ENCODE measurements around the gene MORN5. TPM values are rescaled to one million over a fixed set of nuclear protein-coding genes. Genes with fewer than 3 reads are reported as not detected.

The MORN5 gene
- total and polyA plus RNA-seq, 10 of the 15 experiments (the other 5 are each of a cell fraction or from before 2014, with no cell fraction given): not detected

DNA sequence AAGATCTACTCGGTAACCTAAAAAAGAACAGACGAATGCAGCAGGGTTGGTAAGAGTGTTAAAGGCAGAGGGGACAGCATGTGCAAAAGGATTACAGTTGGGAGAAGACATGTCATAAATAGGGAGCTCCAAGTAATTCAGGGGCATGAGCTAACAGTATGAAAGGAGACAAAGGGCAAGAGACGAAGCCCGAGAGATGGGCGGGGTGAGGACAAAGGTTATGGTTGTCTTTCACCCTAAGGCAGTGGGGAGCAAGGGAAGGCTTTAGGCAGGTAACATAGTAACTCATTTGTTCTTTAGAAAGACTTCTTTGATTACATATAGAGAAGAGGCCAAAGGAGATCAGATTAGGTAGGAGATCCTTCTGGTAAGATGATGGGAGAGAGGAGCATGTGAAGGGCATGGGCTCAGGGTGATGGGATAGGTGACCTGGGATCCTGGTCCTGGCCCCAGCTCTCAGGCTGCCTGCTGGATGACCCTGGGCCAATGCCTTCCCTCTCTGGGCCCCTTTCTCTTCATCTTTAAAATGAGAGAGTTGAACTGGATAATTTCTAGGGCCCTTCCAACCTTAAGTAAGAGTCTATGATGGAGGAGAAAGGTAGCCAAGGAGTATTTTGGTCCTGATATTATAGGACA, 19.5 kb downstream of the MORN5 start:
- CTCF ChIA-PET: no interaction called here
- ATAC-seq: no peak
- Histone ChIP-seq H3K4me3 (no peak overlapping the region), H2AFZ (ENCODE audit: control insufficient read depth, low read depth, low read length) (no peak overlapping the region), H3K27ac (ENCODE audit: control insufficient read depth, insufficient read depth) (no peak overlapping the region), H3K4me2 (ENCODE audit: control insufficient read depth, insufficient read depth) (no peak overlapping the region), H3K4me1 (ENCODE audit: control insufficient read depth, insufficient read depth, low read length) (no peaks in the 10 kb centered on the region), H4K20me1 (ENCODE audit: control insufficient read depth, insufficient read depth) (no peaks in the 10 kb centered on the region), H3K9me3 (replicated peaks; ENCODE audit: control insufficient read depth, insufficient read depth, low read length) (no peaks in the 10 kb centered on the region), H3K79me2 (ENCODE audit: control insufficient read depth, insufficient read depth, low read length) (no peaks in the 10 kb centered on the region), H3K36me3 (ENCODE audit: control insufficient read depth in 2 of 2, insufficient read depth in 2 of 2, low read length in 1 of 2) (no peaks in the 10 kb centered on the region), H3K27me3 (replicated peaks in 1 of 2; ENCODE audit: control insufficient read depth in 2 of 2, insufficient read depth in 2 of 2, low read length in 1 of 2) (peaks cover 0 to 4% of the 10 kb centered on the region in 2 experiments; a peak in 2 of 4 replicates), H3K9ac (ENCODE audit: control insufficient read depth, insufficient read depth, low read length) (no peak overlapping the region)
- 58% methylated on average over 5 of the region's 5 CpGs for WGBS (ENCODE audit: insufficient coverage, insufficient replicate concordance, low lambda C conversion rate, missing lambda C conversion rate)
- no peak for FAIRE-seq
- no TSS peak for BruUV-seq (replicated peaks)
- intact Hi-C loops (cut with micrococcal nuclease; ENCODE audit: unreplicated experiment) (no loop called here), in situ Hi-C loops (cut with MboI) (no loop called here)
- SMC1A ChIA-PET (ENCODE audit: uncharacterized antibody, unreplicated experiment): no interaction called here
- RAD21 ChIA-PET (ENCODE audit: unreplicated experiment): no interaction called here
- no peak for DNase-seq (ENCODE audit: low read depth, low spot score)
- POLR2A ChIA-PET: no interaction called here
- TF ChIP-seq, protein P1, sequence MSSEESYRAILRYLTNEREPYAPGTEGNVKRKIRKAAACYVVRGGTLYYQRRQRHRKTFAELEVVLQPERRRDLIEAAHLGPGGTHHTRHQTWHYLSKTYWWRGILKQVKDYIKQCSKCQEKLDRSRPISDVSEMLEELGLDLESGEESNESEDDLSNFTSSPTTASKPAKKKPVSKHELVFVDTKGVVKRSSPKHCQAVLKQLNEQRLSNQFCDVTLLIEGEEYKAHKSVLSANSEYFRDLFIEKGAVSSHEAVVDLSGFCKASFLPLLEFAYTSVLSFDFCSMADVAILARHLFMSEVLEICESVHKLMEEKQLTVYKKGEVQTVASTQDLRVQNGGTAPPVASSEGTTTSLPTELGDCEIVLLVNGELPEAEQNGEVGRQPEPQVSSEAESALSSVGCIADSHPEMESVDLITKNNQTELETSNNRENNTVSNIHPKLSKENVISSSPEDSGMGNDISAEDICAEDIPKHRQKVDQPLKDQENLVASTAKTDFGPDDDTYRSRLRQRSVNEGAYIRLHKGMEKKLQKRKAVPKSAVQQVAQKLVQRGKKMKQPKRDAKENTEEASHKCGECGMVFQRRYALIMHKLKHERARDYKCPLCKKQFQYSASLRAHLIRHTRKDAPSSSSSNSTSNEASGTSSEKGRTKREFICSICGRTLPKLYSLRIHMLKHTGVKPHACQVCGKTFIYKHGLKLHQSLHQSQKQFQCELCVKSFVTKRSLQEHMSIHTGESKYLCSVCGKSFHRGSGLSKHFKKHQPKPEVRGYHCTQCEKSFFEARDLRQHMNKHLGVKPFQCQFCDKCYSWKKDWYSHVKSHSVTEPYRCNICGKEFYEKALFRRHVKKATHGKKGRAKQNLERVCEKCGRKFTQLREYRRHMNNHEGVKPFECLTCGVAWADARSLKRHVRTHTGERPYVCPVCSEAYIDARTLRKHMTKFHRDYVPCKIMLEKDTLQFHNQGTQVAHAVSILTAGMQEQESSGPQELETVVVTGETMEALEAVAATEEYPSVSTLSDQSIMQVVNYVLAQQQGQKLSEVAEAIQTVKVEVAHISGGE (CRISPR knock-in tag; IDR thresholded peaks at IDR 0.05): no peak
- TF ChIP-seq CHD2 (IDR thresholded peaks at IDR 0.05; ENCODE audit: borderline replicate concordance, low read depth, low read length) (no peak), BCL11A (IDR thresholded peaks at IDR 0.05; ENCODE audit: low read depth, low read length) (no peak), CEBPB (IDR thresholded peaks at IDR 0.05; ENCODE audit: borderline replicate concordance in 1 of 2, low read depth in 2 of 2, low read length in 2 of 2) (no peak), MXI1 (IDR thresholded peaks at IDR 0.05; ENCODE audit: low read depth, low read length) (no peak), HSF1 (IDR thresholded peaks at IDR 0.05; ENCODE audit: low read depth, low read length) (no peak), SREBF1 (IDR thresholded peaks at IDR 0.05; ENCODE audit: low read length) (no peak), NR2C1 (IDR thresholded peaks at IDR 0.05) (no peak), BMI1 (IDR thresholded peaks at IDR 0.05; ENCODE audit: borderline replicate concordance) (no peak), ZNF24 (IDR thresholded peaks at IDR 0.05) (no peak), IRF4 (IDR thresholded peaks at IDR 0.05; ENCODE audit: low read depth, low read length) (no peak), MAX (IDR thresholded peaks at IDR 0.05; ENCODE audit: low read depth, low read length) (no peak), IRF5 (IDR thresholded peaks at IDR 0.05; ENCODE audit: borderline replicate concordance) (no peak), EED (IDR thresholded peaks at IDR 0.05; ENCODE audit: low read depth) (no peak), CREM (IDR thresholded peaks at IDR 0.05; ENCODE audit: low read depth) (no peak)
- TF ChIP-seq, protein P2, sequence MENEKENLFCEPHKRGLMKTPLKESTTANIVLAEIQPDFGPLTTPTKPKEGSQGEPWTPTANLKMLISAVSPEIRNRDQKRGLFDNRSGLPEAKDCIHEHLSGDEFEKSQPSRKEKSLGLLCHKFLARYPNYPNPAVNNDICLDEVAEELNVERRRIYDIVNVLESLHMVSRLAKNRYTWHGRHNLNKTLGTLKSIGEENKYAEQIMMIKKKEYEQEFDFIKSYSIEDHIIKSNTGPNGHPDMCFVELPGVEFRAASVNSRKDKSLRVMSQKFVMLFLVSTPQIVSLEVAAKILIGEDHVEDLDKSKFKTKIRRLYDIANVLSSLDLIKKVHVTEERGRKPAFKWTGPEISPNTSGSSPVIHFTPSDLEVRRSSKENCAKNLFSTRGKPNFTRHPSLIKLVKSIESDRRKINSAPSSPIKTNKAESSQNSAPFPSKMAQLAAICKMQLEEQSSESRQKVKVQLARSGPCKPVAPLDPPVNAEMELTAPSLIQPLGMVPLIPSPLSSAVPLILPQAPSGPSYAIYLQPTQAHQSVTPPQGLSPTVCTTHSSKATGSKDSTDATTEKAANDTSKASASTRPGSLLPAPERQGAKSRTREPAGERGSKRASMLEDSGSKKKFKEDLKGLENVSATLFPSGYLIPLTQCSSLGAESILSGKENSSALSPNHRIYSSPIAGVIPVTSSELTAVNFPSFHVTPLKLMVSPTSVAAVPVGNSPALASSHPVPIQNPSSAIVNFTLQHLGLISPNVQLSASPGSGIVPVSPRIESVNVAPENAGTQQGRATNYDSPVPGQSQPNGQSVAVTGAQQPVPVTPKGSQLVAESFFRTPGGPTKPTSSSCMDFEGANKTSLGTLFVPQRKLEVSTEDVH (IDR thresholded peaks at IDR 0.05; ENCODE audit: low read depth, partially characterized antibody): no peak

Data from GM12878 (cell line).